IMR-90 (cell line): Measurements from ENCODE around the gene CD19. TPM values are rescaled to one million over a fixed set of nuclear protein-coding genes. Genes with fewer than 3 reads are reported as not detected.

Source experiments
- ATAC-seq: fragments of 200-7000 bp; cut with Tn5 transposase; 2 replicates; pipeline ENCODE4 v1.9.1; 2020; ENCODE audit warnings: low read depth, mild to moderate bottlenecking, moderate library complexity
- BruUV-seq: library from RNA; stranded (reverse); fragments of 400-500 nt; replicated peaks from 2 replicates; lab custom pipeline; 2021; lab: Mats Ljungman, UMichigan
- CTCF ChIA-PET: fragments of 300-600 bp; formaldehyde crosslinking; extraction: SDS; loops from one replicate; lab custom pipeline; 2021; ENCODE audit warnings: antibody characterized with exemption; lab: Yijun Ruan, JAX
- POLR2A ChIA-PET: fragments of 300-600 bp; sonication (Branson Sonifier 250); formaldehyde crosslinking; loops from one replicate; lab custom pipeline; 2022; ENCODE audit warnings: antibody characterized with exemption; ENCODE audit not compliant: unreplicated experiment; lab: Charles Lee
- DNase-seq: peaks from one replicate; pipeline ENCODE4 v3.0.0; 2013
- H2AFZ ChIP-seq: replicated peaks from 2 replicates; pipeline ENCODE3; 2013; ENCODE audit warnings: low read length, mild to moderate bottlenecking; ENCODE audit not compliant: poor library complexity
- H2AK5ac ChIP-seq: 2 replicates; pipeline ENCODE4 v1.6.1; 2013; ENCODE audit warnings: low read depth, low read length, inconsistent platforms
- H2AK9ac ChIP-seq: replicated peaks from 2 replicates; pipeline ENCODE3; 2013; ENCODE audit warnings: mild to moderate bottlenecking, low read depth, low read length, moderate library complexity; ENCODE audit not compliant: poor library complexity
- H2BK120ac ChIP-seq: 2 replicates; pipeline ENCODE4 v1.6.1; 2013; ENCODE audit warnings: low read depth, low read length, inconsistent platforms
- H2BK15ac ChIP-seq: 3 replicates; pipeline ENCODE4 v1.6.1; 2013; ENCODE audit warnings: low read depth, low read length, inconsistent platforms
- H2BK20ac ChIP-seq: 2 replicates; pipeline ENCODE4 v1.6.1; 2013; ENCODE audit warnings: low read depth, mild to moderate bottlenecking, inconsistent platforms, low read length, moderate library complexity
- H2BK5ac ChIP-seq: 2 replicates; pipeline ENCODE4 v1.6.1; 2013; ENCODE audit warnings: mild to moderate bottlenecking, low read depth, low read length, inconsistent platforms; ENCODE audit not compliant: poor library complexity, severe bottlenecking
- H3K14ac ChIP-seq: replicated peaks from 2 replicates; pipeline ENCODE4 v1.6.1; 2013; ENCODE audit warnings: low read depth, low read length, inconsistent platforms
- H3K18ac ChIP-seq: 2 replicates; pipeline ENCODE4 v1.6.1; 2013; ENCODE audit warnings: low read depth, low read length, control low read depth
- H3K23ac ChIP-seq: 2 replicates; pipeline ENCODE4 v1.6.1; 2013; ENCODE audit warnings: low read depth, low read length, inconsistent platforms
- H3K27ac ChIP-seq: 2 replicates; pipeline ENCODE4 v1.5.1; 2013; ENCODE audit warnings: mild to moderate bottlenecking, control low read depth, low read length; ENCODE audit not compliant: insufficient read depth
- H3K27me3 ChIP-seq: 2 replicates; pipeline ENCODE4 v1.6.1; 2013; ENCODE audit warnings: low read length; ENCODE audit not compliant: control insufficient read depth, insufficient read depth
- H3K36me3 ChIP-seq: 2 replicates; pipeline ENCODE4 v1.6.1; 2013; ENCODE audit warnings: low read length, mixed read lengths; ENCODE audit not compliant: control insufficient read depth, insufficient read depth
- H3K4ac ChIP-seq: 2 replicates; pipeline ENCODE4 v1.6.1; 2013; ENCODE audit warnings: low read depth, low read length, inconsistent platforms
- H3K4me1 ChIP-seq: 2 replicates; pipeline ENCODE4 v1.6.1; 2013; ENCODE audit warnings: low read length, mixed read lengths; ENCODE audit not compliant: control insufficient read depth, insufficient read depth
- H3K4me2 ChIP-seq: 2 replicates; pipeline ENCODE4 v1.6.1; 2013; ENCODE audit warnings: low read depth, mild to moderate bottlenecking, control low read depth, low read length, moderate library complexity
- H3K4me3 ChIP-seq: 2 replicates; pipeline ENCODE4 v1.5.1; 2013; ENCODE audit warnings: low read depth, mild to moderate bottlenecking, control low read depth, low read length, moderate library complexity; ENCODE audit not compliant: insufficient read depth
- H3K56ac ChIP-seq: 2 replicates; pipeline ENCODE4 v1.6.1; 2013; ENCODE audit warnings: low read length, inconsistent platforms; ENCODE audit not compliant: insufficient read depth; ENCODE audit errors: extremely low read depth
- H3K79me1 ChIP-seq, 2 experiments: 2 replicates each; pipeline ENCODE4 v1.6.1; 2013; ENCODE audit warnings: low read length in 2 of 2, inconsistent platforms in 1 of 2, low read depth in 1 of 2
- H3K9ac ChIP-seq: 2 replicates; pipeline ENCODE4 v1.6.1; 2013; ENCODE audit warnings: low read depth, low read length, control low read depth
- H3K9me1 ChIP-seq: 2 replicates; pipeline ENCODE4 v1.6.1; 2013; ENCODE audit warnings: low read length, inconsistent platforms; ENCODE audit not compliant: insufficient read depth
- H3K9me3 ChIP-seq: 2 replicates; pipeline ENCODE4 v1.6.1; 2013; ENCODE audit warnings: low read length; ENCODE audit not compliant: control insufficient read depth, insufficient read depth
- H4K20me1 ChIP-seq: 2 replicates; pipeline ENCODE4 v1.6.1; 2013; ENCODE audit warnings: low read length, inconsistent platforms; ENCODE audit not compliant: insufficient read depth
- H4K5ac ChIP-seq: 2 replicates; pipeline ENCODE4 v1.6.1; 2013; ENCODE audit warnings: mild to moderate bottlenecking, low read depth, low read length, control low read depth
- H4K8ac ChIP-seq, 2 experiments: 2 replicates each; pipeline ENCODE4 v1.6.1; 2013; ENCODE audit warnings: low read depth in 2 of 2, low read length in 2 of 2, control low read depth in 1 of 2, inconsistent platforms in 1 of 2
- H4K91ac ChIP-seq: 2 replicates; pipeline ENCODE4 v1.6.1; 2013; ENCODE audit warnings: low read depth, low read length, inconsistent platforms; ENCODE audit not compliant: insufficient read depth
- NFE2L2 ChIP-seq: fragments of 150-350 bp; IDR thresholded peaks from 2 replicates; pipeline ENCODE4 v1.6.1; 2016; ENCODE audit warnings: low read depth, mild to moderate bottlenecking, low read length
- WGBS, 2 experiments: methylation state at CpG; one replicate each; pipeline versions ENCODE4 v1.1.5 to v1.1.7; 2013; ENCODE audit warnings: missing lambda C conversion rate in 2 of 2; ENCODE audit not compliant: insufficient read length in 1 of 2; ENCODE audit errors: extremely low coverage in 2 of 2; 5-methylcytosine and 5-hydroxymethylcytosine counted together
- dilution Hi-C: fragments of 300-500 bp; cut with HindIII; formaldehyde crosslinking; loops from one replicate; pipeline ENCODE4 v1.14.3; 2018; ENCODE audit warnings: low sequenced_read_pairs; ENCODE audit not compliant: unreplicated experiment
- in situ Hi-C: fragments of 300-500 bp; cut with MboI; formaldehyde crosslinking; loops from 3 replicates; pipeline ENCODE4 v1.14.3; 2019; ENCODE audit warnings: low sequenced_read_pairs, inconsistent platforms, mixed read lengths
- intact Hi-C: fragments of 100-400 bp; cut with micrococcal nuclease; formaldehyde crosslinking; loops from 2 replicates; pipeline ENCODE4 v1.10.0; 2022
- polyA plus RNA-seq, 3 experiments: library from polyadenylated mRNA; depleted of rRNA; stranded (reverse); fragments of >200 nt; gene quantifications; 2 replicates each; pipeline ENCODE4 v1.2.3, GENCODE V29; 2012; ENCODE audit warnings: low replicate concordance in 1 of 3
- total RNA-seq: library from RNA; depleted of rRNA; stranded (reverse); fragments of >200 nt; gene quantifications from 2 replicates; pipeline ENCODE4 v1.2.3, GENCODE V29; 2012

The CD19 gene
- total and polyA plus RNA-seq, 2 of the 4 experiments (the other 2 are of a cell fraction) = not detected

DNA sequence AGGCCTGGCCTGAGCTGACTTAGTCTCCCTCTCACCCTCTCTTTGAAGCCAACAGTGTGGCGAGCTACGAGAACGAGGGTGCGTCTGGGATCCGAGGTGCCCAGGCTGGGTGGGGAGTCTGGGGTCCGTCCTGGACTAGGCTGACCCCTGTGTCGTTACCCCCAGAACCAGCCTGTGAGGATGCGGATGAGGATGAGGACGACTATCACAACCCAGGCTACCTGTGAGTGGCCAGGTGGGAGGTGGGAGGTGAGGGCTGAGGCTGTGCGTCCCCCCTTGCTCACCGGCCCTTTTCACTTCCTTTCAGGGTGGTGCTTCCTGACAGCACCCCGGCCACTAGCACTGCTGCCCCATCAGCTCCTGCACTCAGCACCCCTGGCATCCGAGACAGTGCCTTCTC lies 54.7 kb downstream of the CD19 start:
- CTCF ChIA-PET = no interaction called here
- no peak overlapping the region for H4K91ac ChIP-seq

More for the DNA sequence above, 54.7 kb downstream of the CD19 start:
- H2AK5ac ChIP-seq = no peak overlapping the region
- H3K36me3 ChIP-seq = peaks cover 60% of the 10 kb centered on the region
- no peak overlapping the region for H2BK5ac ChIP-seq
- no CpG with 5 or more reads among the region's 13 CpGs for WGBS, 2 experiments
- no peak overlapping the region for H3K23ac ChIP-seq
- H2AFZ ChIP-seq = no peak overlapping the region
- no peak overlapping the region for H3K4me3 ChIP-seq
- no peaks in the 10 kb centered on the region for H3K9me1 ChIP-seq
- H2BK20ac ChIP-seq = no peak overlapping the region
- H3K4ac ChIP-seq = no peak overlapping the region
- no peaks in the 10 kb centered on the region for H4K20me1 ChIP-seq
- no peaks in the 10 kb centered on the region for H3K27me3 ChIP-seq
- no peak for TF ChIP-seq NFE2L2
- no peaks in the 10 kb centered on the region for H3K4me1 ChIP-seq
- DNase-seq (no peak), ATAC-seq (no peak)
- POLR2A ChIA-PET = no interaction called here
- H2AK9ac ChIP-seq = no peak overlapping the region
- H3K56ac ChIP-seq = no peak overlapping the region
- H4K8ac ChIP-seq = no peak overlapping the region
- no peak overlapping the region for H3K27ac ChIP-seq
- H3K79me1 ChIP-seq = peaks cover 0 to 8% of the 10 kb centered on the region in 2 experiments; a peak in 1 of 4 replicates
- H2BK120ac ChIP-seq = no peak overlapping the region
- H3K4me2 ChIP-seq = no peak overlapping the region
- dilution Hi-C loops (no loop called here), in situ Hi-C loops (no loop called here), intact Hi-C loops (no loop called here)
- no peak overlapping the region for H2BK15ac ChIP-seq
- H3K14ac ChIP-seq = no peak overlapping the region
- no peak overlapping the region for H3K9ac ChIP-seq
- no peak overlapping the region for H4K5ac ChIP-seq
- H3K18ac ChIP-seq = no peak overlapping the region
- peaks cover 5% of the 10 kb centered on the region for H3K9me3 ChIP-seq
- no TSS peak for BruUV-seq
